Immature natural killer cell (primary cell): ENCODE results near the gene SMIM17. TPM values are rescaled to one million over a fixed set of nuclear protein-coding genes. Genes with fewer than 3 reads are reported as not detected.

ENCODE experiments used
- DNase-seq, 3 donors: peaks; one replicate each; pipeline ENCODE4 v3.0.0; 2022; ENCODE audit warnings: mixed read lengths in 1 of 3
- H3K27ac Mint-ChIP-seq, 6 donors: one replicate each; pipeline ENCODE4 v1.8.0; 2020; ENCODE audit warnings: mixed read lengths in 6 of 6, mild to moderate bottlenecking in 5 of 6, inconsistent platforms in 4 of 6, moderate library complexity in 3 of 6
- H3K27me3 Mint-ChIP-seq, 3 donors: one replicate each; pipeline ENCODE4 v1.8.0; 2020 to 2021; ENCODE audit warnings: low read depth in 3 of 3, mild to moderate bottlenecking in 3 of 3, mixed read lengths in 3 of 3, moderate library complexity in 3 of 3, inconsistent platforms in 1 of 3
- H3K36me3 Mint-ChIP-seq, 3 donors: one replicate each; pipeline ENCODE4 v1.8.0; 2020; ENCODE audit warnings: mixed read lengths in 3 of 3, inconsistent platforms in 2 of 3, mild to moderate bottlenecking in 2 of 3
- H3K4me1 Mint-ChIP-seq, 2 donors: one replicate each; pipeline ENCODE4 v1.8.0; 2020; ENCODE audit warnings: inconsistent platforms in 2 of 2, mild to moderate bottlenecking in 2 of 2, mixed read lengths in 2 of 2, moderate library complexity in 1 of 2
- H3K4me3 Mint-ChIP-seq, 5 donors: one replicate each; pipeline ENCODE4 v1.8.0; 2020; ENCODE audit warnings: mild to moderate bottlenecking in 5 of 5, mixed read lengths in 5 of 5, inconsistent platforms in 3 of 5, moderate library complexity in 3 of 5
- H3K9me3 Mint-ChIP-seq, 6 donors: one replicate each; pipeline ENCODE4 v1.8.0; 2020; ENCODE audit warnings: mild to moderate bottlenecking in 6 of 6, mixed read lengths in 6 of 6, inconsistent platforms in 4 of 6, moderate library complexity in 3 of 6
- polyA plus RNA-seq, 3 donors: library from polyadenylated mRNA; unstranded; fragments of 300-500 nt; fragmentation: Illumina TruSeq; gene quantifications; one replicate each; pipeline ENCODE4 v1.2.3, GENCODE V29; 2021

SMIM17 gene
- polyA plus RNA-seq, 3 donors from 2014 or later, result not detected

DNA sequence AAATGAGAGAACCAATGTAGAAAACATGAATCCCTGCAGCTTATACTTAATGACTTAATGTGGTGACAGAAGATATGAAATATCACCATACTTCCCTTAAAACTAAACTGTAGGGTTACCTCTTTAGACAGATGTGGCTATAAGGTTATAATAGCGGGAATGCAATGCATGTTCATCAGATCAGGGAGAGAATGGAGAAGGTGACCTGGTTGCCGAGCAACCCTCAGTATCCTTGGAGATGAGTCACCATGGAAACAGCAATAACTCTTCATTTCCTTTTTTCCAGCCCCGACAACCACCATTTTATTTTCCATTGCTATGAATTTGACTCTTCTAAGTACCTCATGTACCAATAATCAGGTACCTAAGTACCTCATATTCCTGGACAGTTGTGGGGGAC is 56.6 kb downstream of the SMIM17 start:
- Mint-ChIP-seq H3K27ac (no peak overlapping the region), H3K27me3 (peaks cover 0 to 5% (median 0%) of the 10 kb centered on the region in 3 donors), H3K9me3 (peaks cover 12 to 45% (median 34%) of the 10 kb centered on the region in 6 donors), H3K4me3 (no peak overlapping the region), H3K36me3 (peaks cover 0 to 3% (median 2%) of the 10 kb centered on the region in 3 donors), H3K4me1 (no peaks in the 10 kb centered on the region)
- DNase-seq, result no peak

DNA sequence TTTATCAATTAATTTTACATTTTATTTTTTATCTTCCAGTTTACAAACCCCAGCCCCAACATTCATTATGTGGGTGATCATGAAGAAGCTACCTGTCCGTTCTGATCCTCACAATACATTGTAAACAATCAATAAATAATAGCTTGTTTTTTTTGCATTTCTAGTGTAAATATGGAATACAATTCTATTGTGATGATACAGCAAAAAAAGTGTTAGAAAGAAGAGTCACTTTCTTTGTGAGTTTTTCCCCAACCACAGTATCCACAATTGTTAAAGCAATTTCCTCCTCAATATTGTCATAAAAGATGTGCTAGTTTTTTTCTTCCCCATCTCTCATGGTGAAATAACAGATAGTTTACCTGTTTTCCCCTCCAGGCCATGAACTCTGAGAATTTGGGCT is 58.9 kb downstream of the SMIM17 start:
- Mint-ChIP-seq H3K4me3 (no peak overlapping the region), H3K9me3 (peaks cover 15 to 60% (median 39%) of the 10 kb centered on the region in 6 donors), H3K27ac (no peak overlapping the region), H3K4me1 (no peaks in the 10 kb centered on the region), H3K36me3 (peaks cover 0 to 3% (median 2%) of the 10 kb centered on the region in 3 donors), H3K27me3 (peaks cover 0 to 7% (median 0%) of the 10 kb centered on the region in 3 donors)
- no peak for DNase-seq

DNA sequence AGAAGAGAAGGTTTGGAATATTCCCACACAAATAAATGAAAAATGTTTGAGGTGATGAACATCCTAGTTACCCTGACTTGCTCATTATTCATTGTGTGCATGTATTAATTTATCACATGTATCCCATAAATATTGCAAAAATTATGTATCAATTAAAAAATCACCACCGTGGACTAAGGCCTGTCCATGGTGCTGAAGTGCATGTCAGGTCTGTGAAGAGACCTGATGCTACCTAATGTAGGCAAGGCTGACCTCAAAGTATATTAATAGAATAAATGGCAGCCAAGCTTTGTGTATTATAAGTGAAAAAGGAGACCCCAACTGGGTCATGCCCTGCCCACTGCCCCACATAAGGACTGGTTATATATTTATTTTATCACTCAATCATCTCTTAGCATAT is 63.0 kb downstream of the SMIM17 start:
- Mint-ChIP-seq H3K4me1 (no peaks in the 10 kb centered on the region), H3K27ac (no peak overlapping the region), H3K27me3 (peaks cover 0 to 4% (median under 1%) of the 10 kb centered on the region in 3 donors), H3K36me3 (no peaks in the 10 kb centered on the region), H3K4me3 (no peak overlapping the region), H3K9me3 (peaks cover 12 to 67% (median 36%) of the 10 kb centered on the region in 6 donors)
- no peak for DNase-seq

Other genes starting within 250 kb of the SMIM17 start
- gene ZNF582, start 249.6 kb upstream of the SMIM17 start, polyA plus RNA-seq, result 1 to 10 TPM; 5.2 to 8.7 (median 8.2) TPM
- gene ZNF583, start 238.8 kb upstream of the SMIM17 start, polyA plus RNA-seq, result 10 to 100 TPM in 1 of 3 donors, 1 to 10 TPM in 2; 7.3 to 14.1 (median 7.8) TPM
- gene ZNF667, start 165.8 kb upstream of the SMIM17 start, polyA plus RNA-seq, result 1 to 10 TPM in 1 of 3 donors, under 1 TPM in 2; 0.21 to 1.6 (median 0.32) TPM
- under 1 TPM in 2 of 3 donors, not detected in 1; 0.28 to 0.40 TPM for gene ZNF471, start 135.3 kb upstream of the SMIM17 start, polyA plus RNA-seq
- 1 to 10 TPM; 2.4 to 5.3 (median 5.2) TPM for gene ZFP28, start 104.2 kb upstream of the SMIM17 start, polyA plus RNA-seq
- 1 to 10 TPM in 2 of 3 donors, not detected in 1; 1.7 to 2.9 TPM for gene ZNF470, start 75.7 kb upstream of the SMIM17 start, polyA plus RNA-seq
- 10 to 100 TPM in 2 of 3 donors, 1 to 10 TPM in 1; 8.0 to 12.3 (median 12.3) TPM for gene ZNF71, start 47.9 kb upstream of the SMIM17 start, polyA plus RNA-seq
- 1 to 10 TPM in 1 of 3 donors, under 1 TPM in 1, not detected in 1; 0.13 to 4.0 TPM for gene ZNF835, start 28.6 kb downstream of the SMIM17 start, polyA plus RNA-seq
- gene PEG3, start 197.6 kb downstream of the SMIM17 start, polyA plus RNA-seq, result not detected
- not detected for gene ZIM2, start 197.6 kb downstream of the SMIM17 start, polyA plus RNA-seq